Epithelial cell of proximal tubule (primary cell): ENCODE data around the gene CD69. TPM values are rescaled to one million over a fixed set of nuclear protein-coding genes. Genes with fewer than 3 reads are reported as not detected.

ENCODE experiments used
- DNase-seq: peaks from one replicate; pipeline ENCODE4 v3.0.0-alpha.2; 2011; ENCODE audit warnings: low read depth
- H3K4me3 ChIP-seq: 2 replicates; pipeline ENCODE4 v1.5.1; 2011; ENCODE audit warnings: low read depth, mild to moderate bottlenecking, low read length
- total RNA-seq: library from RNA; depleted of rRNA; stranded (reverse); fragments of >200 nt; gene quantifications from 2 replicates; pipeline ENCODE4 v1.2.3, GENCODE V29; 2015
- TF ChIP-seq, protein P1 (sequence below): conservative IDR thresholded peaks from 2 replicates; pipeline ENCODE4 v1.5.1; 2012; ENCODE audit warnings: low read depth, mild to moderate bottlenecking, low read length

The CD69 gene
- total RNA-seq, 1 donor from 2014 or later: 0.12 TPM

DNA sequence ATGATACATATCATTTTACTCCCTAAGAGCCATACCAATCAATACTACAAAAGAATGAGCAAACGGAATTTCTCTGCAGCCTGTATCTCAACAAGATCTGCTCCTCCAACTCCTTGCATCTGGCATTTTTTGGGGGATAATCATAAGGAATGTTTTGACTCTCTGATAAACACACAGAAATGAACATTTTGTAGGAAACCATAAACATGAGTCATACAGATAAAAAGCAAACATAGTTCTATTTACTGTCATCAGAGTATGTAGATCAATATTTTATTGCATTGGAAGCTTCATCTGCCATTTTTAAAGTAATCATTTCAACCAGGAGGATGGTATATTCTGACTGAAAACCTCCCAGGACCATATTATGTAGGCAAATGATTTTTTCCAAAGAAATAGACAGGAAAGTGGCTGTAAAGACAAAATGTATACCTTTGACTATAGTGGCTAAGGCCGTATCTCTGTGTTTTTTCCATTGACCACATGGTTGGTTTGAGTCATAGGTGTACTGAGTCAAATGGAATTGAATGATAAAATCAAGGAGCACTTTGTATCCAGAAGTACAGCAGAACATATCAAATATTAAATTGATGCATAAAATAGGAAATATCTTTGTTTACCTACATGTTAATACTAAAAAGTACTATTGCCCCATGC is 32.4 kb upstream of the CD69 start:
- H3K4me3 ChIP-seq: no peak overlapping the region

DNA sequence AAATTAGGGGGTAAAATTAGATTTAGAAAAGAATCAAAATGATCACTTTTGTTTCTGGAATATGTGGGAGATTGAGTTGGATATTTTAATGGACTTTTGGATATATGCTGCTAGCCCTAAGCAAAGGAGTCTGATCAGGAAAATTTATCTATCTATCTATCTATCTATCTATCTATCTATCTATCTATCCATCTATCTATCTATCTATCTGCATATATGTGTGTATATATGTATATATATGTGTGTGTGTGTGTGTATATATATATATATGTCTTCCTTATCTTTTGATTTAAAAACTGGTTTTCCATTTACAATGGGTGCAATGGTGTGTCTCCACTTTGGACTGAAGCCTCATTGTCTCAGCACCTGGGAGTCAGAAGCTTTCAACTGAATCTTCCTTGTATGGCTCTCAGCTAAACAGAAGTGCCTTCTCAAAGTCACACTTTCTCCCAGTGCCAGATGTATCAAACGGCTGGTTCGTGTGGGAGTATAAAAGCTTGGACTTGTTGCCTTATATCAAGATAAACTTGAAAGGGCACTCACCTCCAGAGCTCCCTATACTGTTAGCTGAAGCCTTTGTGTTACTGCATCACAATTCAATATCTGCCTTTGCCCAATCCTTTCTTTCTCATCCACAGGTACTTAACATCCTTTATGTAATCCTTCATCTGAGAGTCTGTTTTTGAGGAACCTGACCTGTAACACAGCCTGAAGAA is 31.6 kb upstream of the CD69 start:
- H3K4me3 ChIP-seq: no peak overlapping the region
- DNase-seq: no peak
- TF ChIP-seq, protein P1, sequence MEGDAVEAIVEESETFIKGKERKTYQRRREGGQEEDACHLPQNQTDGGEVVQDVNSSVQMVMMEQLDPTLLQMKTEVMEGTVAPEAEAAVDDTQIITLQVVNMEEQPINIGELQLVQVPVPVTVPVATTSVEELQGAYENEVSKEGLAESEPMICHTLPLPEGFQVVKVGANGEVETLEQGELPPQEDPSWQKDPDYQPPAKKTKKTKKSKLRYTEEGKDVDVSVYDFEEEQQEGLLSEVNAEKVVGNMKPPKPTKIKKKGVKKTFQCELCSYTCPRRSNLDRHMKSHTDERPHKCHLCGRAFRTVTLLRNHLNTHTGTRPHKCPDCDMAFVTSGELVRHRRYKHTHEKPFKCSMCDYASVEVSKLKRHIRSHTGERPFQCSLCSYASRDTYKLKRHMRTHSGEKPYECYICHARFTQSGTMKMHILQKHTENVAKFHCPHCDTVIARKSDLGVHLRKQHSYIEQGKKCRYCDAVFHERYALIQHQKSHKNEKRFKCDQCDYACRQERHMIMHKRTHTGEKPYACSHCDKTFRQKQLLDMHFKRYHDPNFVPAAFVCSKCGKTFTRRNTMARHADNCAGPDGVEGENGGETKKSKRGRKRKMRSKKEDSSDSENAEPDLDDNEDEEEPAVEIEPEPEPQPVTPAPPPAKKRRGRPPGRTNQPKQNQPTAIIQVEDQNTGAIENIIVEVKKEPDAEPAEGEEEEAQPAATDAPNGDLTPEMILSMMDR: no peak

More for the DNA sequence above, 32.4 kb upstream of the CD69 start:
- TF ChIP-seq, protein P1: no peak
- DNase-seq: no peak

DNA sequence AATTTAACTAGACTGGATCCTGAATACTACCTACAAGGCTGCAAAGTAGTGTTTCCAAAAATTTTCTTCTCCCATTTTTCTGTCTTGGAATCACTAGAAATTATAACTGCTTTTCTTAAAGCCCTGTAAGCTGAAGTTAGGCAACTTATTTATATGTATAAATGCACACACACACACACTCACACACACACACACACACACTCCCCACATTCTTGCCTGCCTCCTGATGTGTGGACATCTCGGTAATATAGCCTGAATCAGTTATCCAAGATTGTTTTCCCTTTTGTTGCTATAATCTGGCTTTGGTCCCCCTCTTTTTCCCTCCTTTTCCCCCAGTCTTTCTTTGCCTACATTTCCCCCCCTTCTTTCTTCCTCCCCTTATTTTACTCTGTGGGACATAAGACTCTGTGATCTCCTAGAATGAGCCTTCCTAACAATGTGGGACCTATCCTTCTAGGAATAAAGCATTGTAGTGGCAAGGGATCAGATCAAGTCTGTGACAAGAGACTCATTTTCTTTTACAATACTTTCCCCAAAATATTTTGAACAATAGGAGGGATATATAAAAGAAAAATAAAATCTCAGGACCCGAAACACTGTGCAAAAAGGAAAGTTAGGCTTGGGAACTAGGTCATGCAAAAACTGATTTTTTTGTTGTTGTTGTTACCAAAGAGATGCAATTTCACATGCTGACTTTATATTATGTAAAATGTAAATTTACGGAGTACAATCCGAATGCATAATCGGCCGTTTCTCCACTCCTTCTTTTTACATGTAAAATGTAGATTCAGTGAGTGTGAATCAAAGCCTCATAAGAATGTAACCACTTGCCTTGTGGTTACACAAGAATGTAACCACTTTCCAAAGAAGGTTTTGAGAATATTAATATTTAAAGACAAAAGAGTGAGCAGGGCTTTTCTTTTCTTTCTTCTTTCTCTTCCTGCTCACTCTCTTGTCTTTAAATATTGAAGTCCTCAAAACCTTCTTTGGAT is 26.3 kb upstream of the CD69 start:
- H3K4me3 ChIP-seq: no peak overlapping the region
- TF ChIP-seq, protein P1: no peak
- DNase-seq: no peak

DNA sequence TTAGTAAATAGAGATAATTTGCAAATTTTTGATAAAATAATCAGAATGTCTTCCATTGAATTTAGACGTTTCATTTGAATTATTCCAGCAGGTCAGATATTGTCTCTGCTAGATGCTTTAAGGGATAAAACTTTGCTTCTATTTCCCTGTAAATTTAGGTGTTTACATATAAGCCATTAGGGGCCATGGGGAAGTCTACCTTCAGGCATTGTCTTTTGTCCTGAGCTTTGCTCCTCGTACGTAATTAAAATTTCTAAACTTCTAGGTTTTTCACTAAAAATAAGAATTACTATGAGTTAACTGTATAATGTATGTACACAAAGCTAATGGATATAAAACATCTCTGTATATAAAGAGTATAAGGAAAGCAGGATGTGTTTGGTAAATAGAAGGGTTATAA is 24.1 kb upstream of the CD69 start:
- TF ChIP-seq, protein P1: no peak
- no peak overlapping the region for H3K4me3 ChIP-seq
- no peak for DNase-seq

GRCh38 chr12:9784326-9784725 is 23.6 kb upstream of the CD69 start:
- no peak for DNase-seq
- TF ChIP-seq, protein P1: no peak
- no peak overlapping the region for H3K4me3 ChIP-seq

DNA sequence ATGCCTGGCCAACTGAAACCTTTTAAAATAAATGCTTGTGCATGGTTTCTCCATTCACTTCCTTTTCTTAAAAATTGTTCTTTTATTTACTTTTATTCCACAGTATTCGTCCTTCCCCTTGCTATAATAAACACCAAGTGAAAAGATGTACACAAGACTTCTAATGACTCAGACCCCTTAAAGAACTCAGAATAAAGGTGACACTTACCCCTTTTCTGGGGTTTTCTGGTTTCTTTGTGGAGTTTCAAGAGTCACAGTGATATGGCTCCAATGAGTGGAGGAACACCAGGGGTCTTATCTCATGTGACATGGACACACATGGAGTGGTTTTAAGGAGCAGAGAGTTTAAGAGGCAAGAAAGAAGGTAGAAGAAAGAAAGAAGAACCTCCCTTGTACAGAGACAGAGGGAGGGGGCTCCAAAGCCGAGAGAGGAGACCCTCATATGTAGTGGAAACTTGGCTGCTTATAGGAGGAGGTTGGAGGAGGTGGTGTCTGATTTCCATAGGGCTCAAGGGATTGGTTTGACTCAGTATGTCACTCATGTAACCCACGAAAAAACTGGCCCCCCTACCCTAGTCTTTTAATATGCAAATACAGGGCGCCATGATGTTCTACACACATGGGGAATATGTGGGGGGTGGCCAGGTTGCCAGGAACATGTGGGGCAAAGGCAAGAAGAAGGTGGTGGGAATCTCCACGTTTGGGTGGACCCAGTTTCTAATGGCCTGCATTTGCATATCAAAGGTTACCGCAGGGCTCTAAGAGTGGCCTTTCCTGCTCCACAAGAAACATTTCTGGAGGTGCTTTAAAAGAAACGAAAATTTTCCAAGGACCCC is 22.1 kb upstream of the CD69 start:
- DNase-seq: no peak
- TF ChIP-seq, protein P1: no peak

More for the DNA sequence above, 22.1 kb upstream of the CD69 start:
- H3K4me3 ChIP-seq: no peak overlapping the region
